Subcutaneous abdominal adipose tissue (tissue), 5 donors: Measurements from ENCODE around the gene ANKRD9.
"Not testable (repeated sequence)": the region's sequence is repeated elsewhere in the genome, so short reads cannot be mapped to it uniquely, and the experiment has no call there.

Source experiments
- H3K27ac ChIP-seq: one replicate; pipeline ENCODE4 v1.7.0; 2013; ENCODE audit warnings: low read depth, mild to moderate bottlenecking, inconsistent platforms, low read length, moderate library complexity
- H3K27me3 ChIP-seq, 5 donors: one replicate each; pipeline ENCODE4 v1.7.0; 2013; ENCODE audit warnings: low read length in 5 of 5, inconsistent platforms in 1 of 5; ENCODE audit not compliant: control insufficient read depth in 5 of 5, insufficient read depth in 4 of 5
- H3K36me3 ChIP-seq, 5 donors: one replicate each; pipeline ENCODE4 v1.7.0; 2013; ENCODE audit warnings: low read length in 5 of 5; ENCODE audit not compliant: control insufficient read depth in 5 of 5, insufficient read depth in 5 of 5
- H3K4me1 ChIP-seq, 5 donors: one replicate each; pipeline ENCODE4 v1.7.0; 2013; ENCODE audit warnings: low read length in 5 of 5, mild to moderate bottlenecking in 3 of 5, moderate library complexity in 1 of 5; ENCODE audit not compliant: control insufficient read depth in 5 of 5, insufficient read depth in 5 of 5
- H3K4me3 ChIP-seq, 5 donors: one replicate each; pipeline ENCODE4 v1.7.0; 2013; ENCODE audit warnings: low read length in 5 of 5, low read depth in 1 of 5
- H3K9ac ChIP-seq, 5 donors: one replicate each; pipeline ENCODE4 v1.7.0; 2013; ENCODE audit warnings: low read length in 5 of 5, mild to moderate bottlenecking in 4 of 5, moderate library complexity in 3 of 5
- H3K9me3 ChIP-seq, 5 donors: one replicate each; pipeline ENCODE4 v1.7.0; 2013; ENCODE audit warnings: low read length in 5 of 5; ENCODE audit not compliant: control insufficient read depth in 5 of 5
- donor health status: healthy.
- donor health status: healthy.
- donor health status: healthy.
- donor health status: healthy.
- donor health status: healthy.

ANKRD9 gene

DNA sequence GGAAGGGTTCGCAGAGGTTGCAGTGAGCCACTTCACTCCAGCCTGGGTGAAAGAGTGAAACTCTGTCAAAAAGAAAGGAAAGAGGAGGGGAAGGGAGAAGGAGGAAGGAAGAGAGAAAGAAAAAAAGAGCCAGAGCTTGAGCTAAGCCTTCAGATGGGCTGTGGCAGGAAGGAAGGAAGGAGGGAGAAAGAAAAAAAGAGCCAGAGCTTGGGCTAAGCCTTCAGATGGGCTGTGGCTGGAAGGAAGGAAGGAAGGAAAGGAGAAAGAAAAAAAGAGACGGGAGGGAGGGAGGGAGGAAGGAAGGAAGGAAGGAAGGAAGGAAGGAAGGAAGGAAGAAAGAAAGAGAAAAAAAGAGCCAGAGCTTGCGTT is 13.6 kb upstream of the ANKRD9 start:
- Histone ChIP-seq H3K36me3 (no peaks in the 10 kb centered on the region), H3K27me3 (no peaks in the 10 kb centered on the region), H3K4me3 (no peak overlapping the region), H3K9ac (no peak overlapping the region), H3K9me3 (peaks cover 0 to 4% (median 0%) of the 10 kb centered on the region in 5 donors), H3K4me1 (peaks cover 0 to 22% (median 19%) of the 10 kb centered on the region in 5 donors), H3K27ac (no peak overlapping the region)

- peaks cover 0 to 25% (median 20%) of the 10 kb centered on the region in 5 donors for H3K4me1 ChIP-seq
- not testable (repeated sequence) for H3K9me3 ChIP-seq, H3K4me3 ChIP-seq, H3K27me3 ChIP-seq, H3K27ac ChIP-seq, H3K9ac ChIP-seq, H3K36me3 ChIP-seq
Observed at GRCh38 chr14:102519709-102520108, 10.1 kb upstream of the ANKRD9 start.

- Histone ChIP-seq H3K9ac (no peak overlapping the region), H3K27me3 (no peaks in the 10 kb centered on the region), H3K27ac (no peak overlapping the region), H3K36me3 (no peaks in the 10 kb centered on the region), H3K4me3 (no peak overlapping the region), H3K4me1 (peaks cover 0 to 12% (median 9%) of the 10 kb centered on the region in 5 donors), H3K9me3 (peaks cover 0 to 4% (median 0%) of the 10 kb centered on the region in 5 donors)
Observed at GRCh38 chr14:102518063-102518648, 8.6 kb upstream of the ANKRD9 start.

DNA sequence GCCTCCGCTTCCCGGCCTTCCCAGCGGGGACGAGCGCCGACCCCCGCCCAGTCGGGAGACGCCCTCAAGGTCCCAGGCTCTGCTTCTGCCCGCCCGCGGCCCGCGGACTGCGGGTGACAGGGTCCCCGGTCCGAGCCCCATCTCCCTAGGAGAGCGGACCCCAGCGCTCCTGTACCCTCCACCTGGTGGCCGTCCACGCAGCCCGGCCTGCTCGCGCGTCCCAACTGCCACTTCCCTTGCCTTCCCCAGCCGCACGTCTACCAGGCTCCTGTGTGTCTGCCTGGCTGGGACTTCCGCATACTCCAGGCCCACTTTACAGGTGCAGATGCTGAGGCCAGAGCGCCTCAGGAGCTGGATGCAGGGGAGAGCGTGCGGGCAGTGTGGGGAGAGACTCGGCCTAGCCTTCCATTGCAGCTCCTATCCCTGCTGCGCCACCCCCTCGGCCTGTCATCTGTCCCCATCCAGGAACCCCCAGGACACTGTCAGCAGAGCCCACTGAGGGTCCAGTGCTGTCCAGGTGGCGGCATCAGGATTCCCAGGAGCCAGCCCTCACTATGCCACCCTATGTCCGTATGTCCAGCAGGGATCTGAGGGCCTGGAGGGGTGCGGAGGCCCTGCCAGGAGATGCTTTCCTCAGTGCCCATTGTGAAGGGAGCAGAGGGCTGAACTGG is 8.0 kb upstream of the ANKRD9 start:
- no peak overlapping the region for H3K27ac ChIP-seq
- H3K36me3 ChIP-seq, result no peaks in the 10 kb centered on the region
- H3K9me3 ChIP-seq, result peaks cover 0 to 4% (median 0%) of the 10 kb centered on the region in 5 donors
- no peaks in the 10 kb centered on the region for H3K27me3 ChIP-seq
- H3K9ac ChIP-seq, result peak overlapping the region in 4 of 5 donors; percentile 35 to 69 (median 54)
- H3K4me3 ChIP-seq, result peak overlapping the region in 4 of 5 donors; percentile 63 to 73 (median 67)
- H3K4me1 ChIP-seq, result peaks cover 0 to 15% (median 10%) of the 10 kb centered on the region in 5 donors

DNA sequence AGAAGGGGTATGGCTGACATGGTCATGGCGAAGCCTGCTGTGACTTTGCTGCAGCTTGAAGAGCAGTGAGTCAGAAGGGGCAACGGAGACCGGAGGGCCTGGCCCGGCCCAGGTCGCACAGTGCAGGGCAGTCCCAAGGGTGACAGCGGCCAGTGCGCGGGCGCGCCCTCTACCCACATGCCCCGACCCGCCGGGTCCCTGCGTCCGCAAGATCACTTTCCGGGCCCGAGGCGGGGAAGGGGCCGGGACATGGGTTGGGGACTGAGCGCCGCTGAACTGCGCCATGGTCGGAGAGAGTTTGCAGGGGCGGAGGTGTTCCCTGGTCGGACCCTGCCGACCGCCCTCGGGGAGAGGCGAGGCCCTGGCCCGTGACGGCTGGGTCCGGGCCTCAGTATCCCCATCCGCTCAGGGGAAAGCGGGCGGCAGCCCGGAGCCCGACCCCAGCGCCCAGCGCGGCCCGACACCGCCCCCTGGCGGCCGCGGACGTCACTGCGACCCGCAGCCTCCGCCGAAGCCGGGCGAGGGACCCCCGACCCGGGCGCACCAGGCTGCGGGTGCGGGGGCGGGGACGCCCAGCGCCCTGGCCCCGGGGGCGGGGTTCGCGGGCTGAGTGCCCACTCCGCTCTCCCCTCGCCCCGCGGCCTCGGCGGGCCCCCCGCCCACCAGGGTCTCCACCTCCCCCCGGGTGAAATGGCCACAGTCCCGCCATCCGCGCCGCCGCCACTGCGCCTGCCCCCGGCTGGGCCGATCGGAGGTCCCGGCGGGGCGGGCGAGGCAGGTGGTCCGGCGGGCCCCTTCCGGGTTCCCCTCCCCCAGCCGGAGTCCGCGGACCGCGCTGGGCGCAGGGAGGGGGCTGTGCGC is 7.2 kb upstream of the ANKRD9 start:
- peak overlapping the region in 4 of 5 donors; percentile 35 to 69 (median 54) for H3K9ac ChIP-seq
- H3K4me3 ChIP-seq, result peak overlapping the region in 4 of 5 donors; percentile 63 to 73 (median 67)
- H3K4me1 ChIP-seq, result peaks cover 0 to 22% (median 16%) of the 10 kb centered on the region in 5 donors
- no peaks in the 10 kb centered on the region for H3K27me3 ChIP-seq
- peaks cover 0 to 4% (median 0%) of the 10 kb centered on the region in 5 donors for H3K9me3 ChIP-seq
- H3K36me3 ChIP-seq, result no peaks in the 10 kb centered on the region
- no peak overlapping the region for H3K27ac ChIP-seq

GRCh38 chr14:102514987-102515733 is 5.6 kb upstream of the ANKRD9 start:
- no peaks in the 10 kb centered on the region for H3K27me3 ChIP-seq
- H3K4me3 ChIP-seq, result no peak overlapping the region
- no peak overlapping the region for H3K9ac ChIP-seq
- peaks cover 2 to 38% (median 32%) of the 10 kb centered on the region in 5 donors for H3K4me1 ChIP-seq
- no peaks in the 10 kb centered on the region for H3K36me3 ChIP-seq
- peaks cover 0 to 4% (median 0%) of the 10 kb centered on the region in 5 donors for H3K9me3 ChIP-seq
- no peak overlapping the region for H3K27ac ChIP-seq

DNA sequence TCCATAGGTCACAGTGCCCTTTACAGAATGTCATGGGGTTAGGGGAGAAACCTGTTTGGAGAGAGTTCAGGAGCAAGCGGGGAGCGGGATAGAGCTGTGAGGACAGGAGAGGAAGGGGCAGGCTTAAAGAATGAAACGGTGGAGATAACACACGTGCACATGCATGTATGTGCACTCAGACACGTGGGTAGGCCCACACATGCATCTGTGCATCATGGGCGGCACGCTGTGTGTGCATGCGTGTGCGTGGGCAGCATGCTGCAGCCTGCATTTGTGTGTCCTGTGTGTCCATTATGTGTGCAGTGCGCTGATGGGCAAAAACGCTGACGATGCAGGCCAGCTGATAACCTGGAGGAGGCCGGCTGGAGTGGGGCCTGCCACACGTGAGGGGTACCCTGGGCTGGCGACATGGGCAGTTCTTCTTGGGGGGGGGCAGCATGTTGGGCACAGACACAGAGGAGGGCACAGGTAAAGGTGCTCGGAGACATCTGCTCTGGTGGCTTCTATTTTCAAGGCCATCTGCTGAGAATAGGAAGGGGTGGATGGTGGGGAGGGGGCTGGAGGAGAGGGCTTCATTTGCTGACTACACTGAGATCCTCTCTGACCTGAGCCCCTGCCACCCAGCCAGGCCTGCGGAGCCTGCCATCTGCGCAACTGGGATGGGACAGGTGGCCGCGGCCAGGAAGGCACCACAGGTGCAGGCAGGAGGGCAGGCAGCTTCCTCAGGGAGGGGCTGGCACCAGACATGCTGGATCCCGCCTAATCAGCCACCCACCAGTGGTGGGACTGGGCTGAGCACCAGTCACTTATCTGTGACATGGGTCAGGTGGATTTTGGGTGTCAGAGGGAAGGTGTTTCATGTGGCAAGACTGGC is 4.6 kb upstream of the ANKRD9 start:
- H3K36me3 ChIP-seq, result no peaks in the 10 kb centered on the region
- no peak overlapping the region for H3K27ac ChIP-seq
- H3K27me3 ChIP-seq, result no peaks in the 10 kb centered on the region
- H3K4me1 ChIP-seq, result peaks cover 2 to 42% (median 35%) of the 10 kb centered on the region in 5 donors
- H3K4me3 ChIP-seq, result no peak overlapping the region
- H3K9me3 ChIP-seq, result peaks cover 0 to under 1% (median 0%) of the 10 kb centered on the region in 5 donors
- H3K9ac ChIP-seq, result no peak overlapping the region

DNA sequence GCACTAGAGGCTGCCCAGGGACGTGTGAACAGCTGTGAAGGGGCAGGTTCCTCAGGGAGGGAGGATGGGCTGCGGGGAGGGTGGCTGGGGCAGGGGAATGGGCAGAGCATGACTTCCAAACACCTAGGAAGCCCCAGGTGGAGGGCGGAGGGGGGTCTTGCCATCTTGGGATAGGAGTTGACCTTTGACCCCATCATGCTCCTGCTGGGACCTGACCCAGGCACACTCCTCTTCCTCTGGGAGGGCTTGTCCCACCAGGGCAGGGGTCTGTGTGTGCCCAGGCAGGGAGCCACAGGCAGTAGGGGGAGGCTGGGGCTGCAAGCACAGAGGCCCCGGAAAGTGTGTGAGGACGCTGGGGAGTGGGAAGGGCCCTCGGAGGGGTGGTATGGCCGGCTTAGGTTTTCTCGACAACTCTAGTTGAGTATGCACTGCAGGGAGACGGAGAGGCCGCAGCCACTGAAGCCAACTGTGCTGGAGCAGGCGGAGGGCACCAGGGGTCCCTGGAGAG is 3.3 kb upstream of the ANKRD9 start:
- Histone ChIP-seq H3K9me3 (no peaks in the 10 kb centered on the region), H3K27me3 (no peaks in the 10 kb centered on the region), H3K36me3 (peaks cover 0 to 1% (median 0%) of the 10 kb centered on the region in 5 donors), H3K9ac (no peak overlapping the region), H3K27ac (no peak overlapping the region), H3K4me1 (peaks cover 2 to 55% (median 41%) of the 10 kb centered on the region in 5 donors), H3K4me3 (no peak overlapping the region)

- peak overlapping the region; percentile 52 for H3K27ac ChIP-seq
Observed at GRCh38 chr14:102511538-102511937, 2.0 kb upstream of the ANKRD9 start.

More at GRCh38 chr14:102511538-102511937, 2.0 kb upstream of the ANKRD9 start:
- H3K9ac ChIP-seq, result peak overlapping the region in 1 of 5 donors; percentile 79
- H3K4me1 ChIP-seq, result peaks cover 2 to 47% (median 36%) of the 10 kb centered on the region in 5 donors
- no peaks in the 10 kb centered on the region for H3K9me3 ChIP-seq
- H3K27me3 ChIP-seq, result no peaks in the 10 kb centered on the region
- peaks cover 0 to 13% (median 4%) of the 10 kb centered on the region in 5 donors for H3K36me3 ChIP-seq
- H3K4me3 ChIP-seq, result no peak overlapping the region
